ENCODE results near the gene DPPA4. TPM values are rescaled to one million over a fixed set of nuclear protein-coding genes. Genes with fewer than 3 reads are reported as not detected.

Gene DPPA4
- total RNA-seq = 2.8 and 3.3 TPM in 2 replicates
- total RNA-seq (2013) = 3.6 TPM
- polyA plus RNA-seq = 3.3 and 7.2 TPM in 2 replicates
- 1.5 and 5.1 TPM in 2 replicates for polyA minus RNA-seq

GRCh38 chr3:109337393-109337792 is at the start of gene DPPA4:
Gene DPPA4, minus strand, starts transcription at chr3:109337546. Its CDS starts 29 bp downstream, at chr3:109337517.
- Mint-ChIP-seq H3K27ac (peak within 1 kb of the TSS; percentile 28), H3K9me3 (ENCODE audit: insufficient read depth) (no peaks in the 10 kb centered on the region), H3K27me3 (peaks cover 25% of the 10 kb centered on the region), H3K4me3 (peak within 1 kb of the TSS; percentile 70), H3K4me1 (peaks cover 13% of the 10 kb centered on the region)
- intact Hi-C loops (cut with micrococcal nuclease) = no loop called here
- Histone ChIP-seq H3K4me3 (ENCODE audit: control extremely low read depth in 1 of 5, extremely low read depth in 1 of 5, insufficient read depth in 1 of 5, low read depth in 2 of 5, low read length in 4 of 5) (peak within 1 kb of the TSS; percentile 32 to 66 (median 49)), H3K4me2 (replicated peaks; ENCODE audit: low read depth, low read length, poor library complexity, severe bottlenecking) (peak within 1 kb of the TSS; percentile 61), H3K27ac (ENCODE audit: low read length in 2 of 2) (peak within 1 kb of the TSS in 1 of 2 donors; percentile 39), H3K9me3 (ENCODE audit: control extremely low read depth in 1 of 3, control insufficient read depth in 2 of 3, insufficient read depth in 1 of 3, low read length in 2 of 3) (peaks cover 0 to 16% (median 0%) of the 10 kb centered on the region in 3 donors), H3K79me2 (ENCODE audit: control insufficient read depth, insufficient read depth, low read length) (no peaks in the 10 kb centered on the region), H4K20me1 (ENCODE audit: control insufficient read depth, insufficient read depth, low read length, poor library complexity, severe bottlenecking) (no peaks in the 10 kb centered on the region), H2AFZ (ENCODE audit: insufficient read depth, low read depth, low read length, poor library complexity, severe bottlenecking) (peak within 1 kb of the TSS; percentile 72), H3K27me3 (replicated peaks in 1 of 4; ENCODE audit: control extremely low read depth in 1 of 4, control insufficient read depth in 3 of 4, insufficient read depth in 4 of 4, low read length in 3 of 4) (peaks cover 0 to 9% (median 2%) of the 10 kb centered on the region in 4 experiments), H3K9ac (ENCODE audit: low read length) (peak within 1 kb of the TSS; percentile 51), H3K4me1 (ENCODE audit: control insufficient read depth in 2 of 2, insufficient read depth in 2 of 2, low read length in 2 of 2) (peaks cover 0 to 7% of the 10 kb centered on the region in 2 donors), H3K36me3 (replicated peaks in 1 of 2; ENCODE audit: control extremely low read depth in 1 of 2, control insufficient read depth in 1 of 2, extremely low read depth in 1 of 2, insufficient read depth in 2 of 2, low read length in 1 of 2) (no peaks in the 10 kb centered on the region)
- ChIA-PET CTCF (no interaction called here), POLR2A (no interaction called here)
- ATAC-seq (ENCODE audit: low read depth) (no peak), DNase-seq (no peak)
- 27% methylated on average over 3 of the region's 5 CpGs for WGBS (ENCODE audit: insufficient coverage)
- no peak for TF ChIP-seq CTCF (IDR thresholded peaks at IDR 0.05)
- TF ChIP-seq EZH2 (IDR thresholded peaks at IDR 0.05; ENCODE audit: borderline replicate concordance, insufficient read depth, low read depth, low read length, poor library complexity, severe bottlenecking) = no peak

- 96% methylated on average over 3 of the region's 7 CpGs for WGBS (ENCODE audit: insufficient coverage)
- POLR2A ChIA-PET = no interaction called here
- no peaks in the 10 kb centered on the region for H3K36me3 ChIP-seq (replicated peaks in 1 of 2; ENCODE audit: control extremely low read depth in 1 of 2, control insufficient read depth in 1 of 2, extremely low read depth in 1 of 2, insufficient read depth in 2 of 2, low read length in 1 of 2)
Measured at GRCh38 chr3:109385442-109386318, 48.3 kb upstream of the DPPA4 start.

More at GRCh38 chr3:109385442-109386318, 48.3 kb upstream of the DPPA4 start:
- Histone ChIP-seq H3K4me3 (ENCODE audit: control extremely low read depth in 1 of 5, extremely low read depth in 1 of 5, insufficient read depth in 1 of 5, low read depth in 2 of 5, low read length in 4 of 5) (no peak overlapping the region), H2AFZ (ENCODE audit: insufficient read depth, low read depth, low read length, poor library complexity, severe bottlenecking) (no peak overlapping the region), H3K9me3 (ENCODE audit: control extremely low read depth in 1 of 3, control insufficient read depth in 2 of 3, insufficient read depth in 1 of 3, low read length in 2 of 3) (no peaks in the 10 kb centered on the region), H3K79me2 (ENCODE audit: control insufficient read depth, insufficient read depth, low read length) (no peaks in the 10 kb centered on the region), H3K4me1 (ENCODE audit: control insufficient read depth in 2 of 2, insufficient read depth in 2 of 2, low read length in 2 of 2) (no peaks in the 10 kb centered on the region), H3K4me2 (replicated peaks; ENCODE audit: low read depth, low read length, poor library complexity, severe bottlenecking) (no peak overlapping the region), H3K9ac (ENCODE audit: low read length) (no peak overlapping the region), H4K20me1 (ENCODE audit: control insufficient read depth, insufficient read depth, low read length, poor library complexity, severe bottlenecking) (no peaks in the 10 kb centered on the region), H3K27me3 (replicated peaks in 1 of 4; ENCODE audit: control extremely low read depth in 1 of 4, control insufficient read depth in 3 of 4, insufficient read depth in 4 of 4, low read length in 3 of 4) (no peaks in the 10 kb centered on the region), H3K27ac (ENCODE audit: low read length in 2 of 2) (no peak overlapping the region)
- H3K27ac Mint-ChIP-seq = no peak overlapping the region
- ATAC-seq (ENCODE audit: low read depth) (no peak), DNase-seq (no peak)
- no peak overlapping the region for H3K4me3 Mint-ChIP-seq
- CTCF ChIA-PET = interaction anchor here (0.7 kb wide), 1 partner anchor 42 kb away, joined by 4 read pairs; no protein-coding TSS in a partner anchor
- intact Hi-C loops (cut with micrococcal nuclease) = no loop called here
- H3K4me1 Mint-ChIP-seq = no peaks in the 10 kb centered on the region
- H3K27me3 Mint-ChIP-seq = no peaks in the 10 kb centered on the region
- no peaks in the 10 kb centered on the region for H3K9me3 Mint-ChIP-seq (ENCODE audit: insufficient read depth)
- TF ChIP-seq EZH2 (IDR thresholded peaks at IDR 0.05; ENCODE audit: borderline replicate concordance, insufficient read depth, low read depth, low read length, poor library complexity, severe bottlenecking) (no peak), CTCF (IDR thresholded peaks at IDR 0.05) (no peak)

Data from B cell (primary cell).